K562 (cell line): ENCODE results near the gene LRRTM4. TPM values are rescaled to one million over a fixed set of nuclear protein-coding genes. Genes with fewer than 3 reads are reported as not detected.

Experiments
- ATAC-seq: fragments of 200-7000 bp; cut with Tn5 transposase; 3 replicates; pipeline ENCODE4 v1.9.1; 2020; ENCODE audit warnings: moderate library complexity
- BruUV-seq: library from RNA; stranded (reverse); fragments of 400-500 nt; replicated peaks from 2 replicates; lab custom pipeline; 2021; lab: Mats Ljungman, UMichigan
- CTCF ChIA-PET: fragments of 300-600 bp; formaldehyde crosslinking; extraction: SDS; loops from one replicate; lab custom pipeline; 2021; ENCODE audit warnings: low intra/inter-chr PET ratio; lab: Yijun Ruan, JAX
- POLR2A ChIA-PET: fragments of 300-600, 350-650 bp; sonication (Branson Sonifier 250); formaldehyde crosslinking; extraction: SDS; loops from one replicate; lab custom pipeline; 2021; ENCODE audit warnings: antibody characterized with exemption, inconsistent platforms; lab: Yijun Ruan, JAX
- DNase-seq, 4 experiments: peaks; one replicate each; pipeline versions ENCODE4 v3.0.0 to v3.0.0-alpha.2; 2011 to 2018; ENCODE audit warnings: low spot score in 3 of 4, mixed read lengths in 3 of 4; ENCODE audit errors: extremely low read depth in 1 of 4
- FAIRE-seq: peaks from 2 replicates; lab custom pipeline; 2011; peaks lifted over from hg19 to GRCh38; lab: Jason Lieb, UNC
- H2AFZ ChIP-seq: 2 replicates; pipeline ENCODE4 v1.6.0; 2011; ENCODE audit warnings: low read depth, low read length, control low read depth, inconsistent platforms
- H3K27ac ChIP-seq: fragments of 200-600 bp; 3 replicates; pipeline ENCODE4 v1.8.0; 2011; ENCODE audit warnings: low read depth, mild to moderate bottlenecking, control low read depth, inconsistent platforms, low read length, moderate library complexity, mixed read lengths; ENCODE audit errors: extremely low read depth
- H3K27me3 ChIP-seq, 2 experiments: fragments of 300-600 bp in 1 of 2; 2 replicates in 1 of 2; 3 replicates in 1 of 2; pipeline versions ENCODE4 v1.6.0 to v1.8.0; 2011; ENCODE audit warnings: inconsistent platforms in 2 of 2, low read length in 2 of 2, mild to moderate bottlenecking in 1 of 2, mixed read lengths in 1 of 2, moderate library complexity in 1 of 2; ENCODE audit not compliant: control insufficient read depth in 2 of 2, insufficient read depth in 2 of 2
- H3K36me3 ChIP-seq: fragments of 300-600 bp; 3 replicates; pipeline ENCODE4 v1.8.0; 2011; ENCODE audit warnings: mild to moderate bottlenecking, low read length, inconsistent platforms; ENCODE audit not compliant: control insufficient read depth, insufficient read depth
- H3K4me1 ChIP-seq, 2 experiments: fragments of 200-600 bp in 1 of 2; replicated peaks in 1 of 2; 2 replicates in 1 of 2; 3 replicates in 1 of 2; pipeline versions ENCODE4 v1.5.1 to v1.8.0; 2011; ENCODE audit warnings: inconsistent platforms in 2 of 2, low read length in 2 of 2, mild to moderate bottlenecking in 1 of 2, mixed read lengths in 1 of 2, moderate library complexity in 1 of 2; ENCODE audit not compliant: control insufficient read depth in 2 of 2, insufficient read depth in 2 of 2
- H3K4me2 ChIP-seq: 2 replicates; pipeline ENCODE4 v1.6.1; 2011; ENCODE audit warnings: low read length, control low read depth, inconsistent platforms, mixed read lengths; ENCODE audit not compliant: insufficient read depth
- H3K4me3 ChIP-seq: fragments of 200-600 bp; sonication (generic), shearing (Covaris generic); 2 replicates; pipeline ENCODE4 v1.5.1; 2016; ENCODE audit warnings: control low read depth, inconsistent platforms
- H3K79me2 ChIP-seq: fragments of 200-600 bp; 3 replicates; pipeline ENCODE4 v1.8.0; 2011; ENCODE audit warnings: low read length, inconsistent platforms; ENCODE audit not compliant: control insufficient read depth, insufficient read depth
- H3K9ac ChIP-seq, 2 experiments: 2 replicates each; pipeline versions ENCODE4 v1.6.0 to v1.6.1; 2011; ENCODE audit warnings: low read depth in 2 of 2, low read length in 2 of 2, control low read depth in 1 of 2, inconsistent platforms in 1 of 2, mild to moderate bottlenecking in 1 of 2, mixed read lengths in 1 of 2; ENCODE audit not compliant: insufficient read depth in 1 of 2
- H3K9me1 ChIP-seq: one replicate; pipeline ENCODE4 v1.6.0; 2011; ENCODE audit warnings: inconsistent platforms, mild to moderate bottlenecking, low read length, moderate library complexity; ENCODE audit not compliant: control insufficient read depth, insufficient read depth
- H3K9me3 ChIP-seq: replicated peaks from 2 replicates; pipeline ENCODE4 v1.5.1; 2011; ENCODE audit warnings: low read depth, low read length, inconsistent platforms; ENCODE audit not compliant: control insufficient read depth, insufficient read depth
- H4K20me1 ChIP-seq: replicated peaks from 2 replicates; pipeline ENCODE4 v1.6.1; 2011; ENCODE audit warnings: low read length, inconsistent platforms, mixed read lengths; ENCODE audit not compliant: control insufficient read depth, insufficient read depth
- E4F1 ChIP-seq: fragments of 250-450 bp; sonication (Bioruptor Pico); IDR thresholded peaks from 2 replicates; pipeline ENCODE4 v1.5.0; 2021; ENCODE audit warnings: mild to moderate bottlenecking, borderline replicate concordance
- ETV1 ChIP-seq: fragments of 450-650 bp; conservative IDR thresholded peaks from 2 replicates; pipeline ENCODE4 v1.6.1; 2016; ENCODE audit warnings: missing genetic modification characterization, control low read depth, low read depth, missing compliant biosample characterization
- GABPB1 ChIP-seq: sonication (generic); formaldehyde crosslinking; IDR thresholded peaks from 2 replicates; pipeline ENCODE4 v1.8.0; 2022; ENCODE audit warnings: mild to moderate bottlenecking, missing genetic modification reagents
- JUNB ChIP-seq: fragments of 450-650 bp; formaldehyde crosslinking; conservative IDR thresholded peaks from 2 replicates; pipeline ENCODE4 v1.4.0; 2020; ENCODE audit warnings: mild to moderate bottlenecking
- PURB ChIP-seq: sonication (generic); formaldehyde crosslinking; IDR thresholded peaks from 2 replicates; pipeline ENCODE4 v1.9.0; 2021; ENCODE audit warnings: low read depth, mild to moderate bottlenecking, missing genetic modification reagents
- RAD21 ChIP-seq, 2 experiments: fragments of 250-450 bp in 1 of 2; fragments of 450-650 bp in 1 of 2; sonication (Bioruptor Pico) in 1 of 2; formaldehyde crosslinking in 1 of 2; IDR thresholded peaks in 1 of 2; conservative IDR thresholded peaks in 1 of 2; 2 replicates each; pipeline versions ENCODE4 v1.4.0 to v1.8.0; 2020 to 2022; ENCODE audit warnings: mild to moderate bottlenecking in 2 of 2, moderate library complexity in 1 of 2
- SAFB ChIP-seq: fragments of 200-400 bp; formaldehyde crosslinking; IDR thresholded peaks from 2 replicates; pipeline ENCODE4 v1.6.1; 2017; ENCODE audit warnings: low read depth, low read length, borderline replicate concordance
- SMC3 ChIP-seq: conservative IDR thresholded peaks from 2 replicates; pipeline ENCODE4 v1.6.1; 2011; ENCODE audit warnings: low read depth, low read length, improper control_type of control experiment; ENCODE audit not compliant: insufficient read depth
- TRIM25 ChIP-seq: fragments of 450-650 bp; IDR thresholded peaks from 2 replicates; pipeline ENCODE4 v1.7.0; 2016; ENCODE audit warnings: borderline replicate concordance
- ZNF134 ChIP-seq: fragments of 250-450 bp; sonication (Bioruptor Pico); conservative IDR thresholded peaks from 2 replicates; pipeline ENCODE4 v1.4.0; 2020
- ZNF277 ChIP-seq: fragments of 250-450 bp; sonication (Bioruptor Pico); IDR thresholded peaks from 2 replicates; pipeline ENCODE4 v1.8.0; 2022; ENCODE audit warnings: inconsistent platforms, mild to moderate bottlenecking, moderate library complexity, borderline replicate concordance
- WGBS: fragments of 100-300 bp; shearing (Covaris generic); methylation state at CpG from one replicate; pipeline ENCODE4 v1.1.6; 2016; ENCODE audit warnings: low coverage, mixed read lengths; ENCODE audit not compliant: insufficient coverage; ENCODE audit errors: missing lambda C conversion rate; 5-methylcytosine and 5-hydroxymethylcytosine counted together
- in situ Hi-C: fragments of 300-500 bp; cut with MboI; formaldehyde crosslinking; loops from 4 replicates; pipeline ENCODE4 v1.15.0; 2018; ENCODE audit warnings: inconsistent platforms, mixed read lengths
- intact Hi-C: fragments of 100-400 bp; cut with micrococcal nuclease; formaldehyde crosslinking; loops from 2 replicates; pipeline ENCODE4 v1.14.2; 2022
- polyA plus RNA-seq, 8 experiments: library from polyadenylated mRNA; depleted of rRNA in 4 of 8; stranded (reverse) in 5 of 8; unstranded in 3 of 8; fragments of >200 nt; fragmentation: Nextera tagmentation in 2 of 8; fragmentation: Illumina TruSeq in 1 of 8; extraction: Ambion mirVana in 2 of 8; extraction: Trizol in 1 of 8; gene quantifications; 2 replicates each; pipeline versions ENCODE4 v1.2.1 to v1.2.3, GENCODE V29; 2011 to 2014; ENCODE audit warnings: inconsistent platforms in 1 of 8, missing spikeins in 1 of 8
- total RNA-seq, 7 experiments: library from RNA; depleted of rRNA in 6 of 7; stranded (reverse); fragments of >200 nt in 6 of 7; fragmentation: Illumina TruSeq in 2 of 7; extraction: Trizol in 2 of 7; gene quantifications; 2 replicates each; pipeline versions ENCODE4 v1.2.1 to v1.2.3, GENCODE V29; 2011 to 2021; ENCODE audit warnings: low replicate concordance in 1 of 7

LRRTM4 gene
- total and polyA plus RNA-seq, 9 of the 15 experiments (the other 6 are each of a cell fraction or from before 2014, with no cell fraction given) = 0.04 TPM; not detected in 6

GRCh38 chr2:77328134-77328931 is 193.8 kb downstream of the LRRTM4 start (continued):
- TF ChIP-seq ZNF134 (CRISPR knock-in tag) = no peak
- no peak for TF ChIP-seq SAFB
- TF ChIP-seq ETV1 (tag) = no peak
- TF ChIP-seq TRIM25 = no peak
- no peak for TF ChIP-seq SMC3
- no peak for TF ChIP-seq RAD21 (CRISPR knock-in tag; conservative IDR thresholded peaks at IDR 0.05 in 1 of 2, IDR thresholded peaks at IDR 0.05 in 1 of 2)

GRCh38 chr2:77325395-77325794 is 196.8 kb downstream of the LRRTM4 start:
- Histone ChIP-seq H3K4me1 (no peaks in the 10 kb centered on the region), H3K9ac (no peak overlapping the region), H3K9me1 (no peaks in the 10 kb centered on the region), H3K27ac (no peak overlapping the region), H2AFZ (no peak overlapping the region), H3K79me2 (no peaks in the 10 kb centered on the region), H3K4me3 (no peak overlapping the region), H3K36me3 (no peaks in the 10 kb centered on the region), H4K20me1 (no peaks in the 10 kb centered on the region), H3K9me3 (no peaks in the 10 kb centered on the region), H3K4me2 (no peak overlapping the region), H3K27me3 (no peaks in the 10 kb centered on the region)
- ChIA-PET CTCF (no interaction called here), POLR2A (no interaction called here)
- no peak for ATAC-seq
- no peak for TF ChIP-seq PURB (CRISPR knock-in tag)
- TF ChIP-seq JUNB (CRISPR knock-in tag) = no peak
- no peak for TF ChIP-seq ZNF277
- no peak for TF ChIP-seq E4F1 (CRISPR knock-in tag)
- TF ChIP-seq GABPB1 (CRISPR knock-in tag) = no peak
- DNase-seq = no peak
- WGBS = 0% methylated on average over 3 of the region's 3 CpGs
- FAIRE-seq = no peak
- in situ Hi-C loops (no loop called here), intact Hi-C loops (no loop called here)
- BruUV-seq = no TSS peak
